Measurements from ENCODE around the gene OR1J2. TPM values are rescaled to one million over a fixed set of nuclear protein-coding genes. Genes with fewer than 3 reads are reported as not detected.

Gene OR1J2
- total and polyA plus RNA-seq, 9 of the 15 experiments (the other 6 are each of a cell fraction or from before 2014, with no cell fraction given) = not detected

DNA sequence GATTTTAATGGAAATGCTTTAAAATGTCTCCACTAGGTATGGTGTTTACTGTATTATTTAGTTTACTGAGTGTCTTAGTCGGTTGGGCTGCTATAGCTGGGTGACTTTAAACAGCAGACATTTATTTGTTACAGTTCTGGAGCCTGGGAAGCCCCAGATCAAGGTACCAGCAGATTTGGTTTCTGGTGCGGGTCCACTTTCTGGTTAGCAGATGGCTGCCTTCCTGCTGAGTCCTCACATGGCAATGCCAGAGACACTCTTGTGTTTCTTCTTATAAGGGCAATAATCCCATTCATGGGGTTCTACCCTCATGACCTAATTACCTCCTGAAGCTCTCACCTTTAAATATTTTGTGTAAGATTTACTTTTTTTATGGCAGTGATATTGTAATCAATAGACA is 7.6 kb downstream of the OR1J2 start:
- Histone ChIP-seq H4K20me1 (replicated peaks; ENCODE audit: control insufficient read depth, insufficient read depth, low read length) (no peaks in the 10 kb centered on the region), H3K4me1 (replicated peaks in 1 of 2; ENCODE audit: control insufficient read depth in 2 of 2, insufficient read depth in 2 of 2, low read length in 2 of 2) (no peaks in the 10 kb centered on the region), H3K9me3 (replicated peaks; ENCODE audit: control insufficient read depth, insufficient read depth, low read depth, low read length) (no peaks in the 10 kb centered on the region), H3K27me3 (ENCODE audit: control insufficient read depth in 2 of 2, insufficient read depth in 2 of 2, low read length in 2 of 2) (peaks cover 5 to 19% of the 10 kb centered on the region in 2 experiments; a peak in 4 of 5 replicates), H3K9me1 (ENCODE audit: control insufficient read depth, insufficient read depth, low read length) (no peaks in the 10 kb centered on the region), H2AFZ (ENCODE audit: low read depth, low read length) (no peak overlapping the region), H3K4me3 (no peak overlapping the region), H3K27ac (ENCODE audit: extremely low read depth, low read depth, low read length) (no peak overlapping the region), H3K79me2 (ENCODE audit: control insufficient read depth, insufficient read depth, low read length) (no peaks in the 10 kb centered on the region), H3K36me3 (ENCODE audit: control insufficient read depth, insufficient read depth, low read length) (no peaks in the 10 kb centered on the region), H3K9ac (ENCODE audit: insufficient read depth in 1 of 2, low read depth in 2 of 2, low read length in 2 of 2) (no peak overlapping the region), H3K4me2 (ENCODE audit: insufficient read depth, low read length) (no peak overlapping the region)
- no peak for FAIRE-seq
- in situ Hi-C loops (cut with MboI) (no loop called here), intact Hi-C loops (cut with micrococcal nuclease) (no loop called here)
- ChIA-PET CTCF (ENCODE audit: low intra/inter-chr PET ratio) (no interaction called here), POLR2A (no interaction called here)
- BruUV-seq (replicated peaks) = no TSS peak
- 0% methylated on average over 2 of the region's 2 CpGs for WGBS (ENCODE audit: insufficient coverage, low coverage, missing lambda C conversion rate)
- ATAC-seq = no peak
- DNase-seq (ENCODE audit: extremely low read depth in 1 of 4, low spot score in 3 of 4) = no peak
- TF ChIP-seq, protein P1, sequence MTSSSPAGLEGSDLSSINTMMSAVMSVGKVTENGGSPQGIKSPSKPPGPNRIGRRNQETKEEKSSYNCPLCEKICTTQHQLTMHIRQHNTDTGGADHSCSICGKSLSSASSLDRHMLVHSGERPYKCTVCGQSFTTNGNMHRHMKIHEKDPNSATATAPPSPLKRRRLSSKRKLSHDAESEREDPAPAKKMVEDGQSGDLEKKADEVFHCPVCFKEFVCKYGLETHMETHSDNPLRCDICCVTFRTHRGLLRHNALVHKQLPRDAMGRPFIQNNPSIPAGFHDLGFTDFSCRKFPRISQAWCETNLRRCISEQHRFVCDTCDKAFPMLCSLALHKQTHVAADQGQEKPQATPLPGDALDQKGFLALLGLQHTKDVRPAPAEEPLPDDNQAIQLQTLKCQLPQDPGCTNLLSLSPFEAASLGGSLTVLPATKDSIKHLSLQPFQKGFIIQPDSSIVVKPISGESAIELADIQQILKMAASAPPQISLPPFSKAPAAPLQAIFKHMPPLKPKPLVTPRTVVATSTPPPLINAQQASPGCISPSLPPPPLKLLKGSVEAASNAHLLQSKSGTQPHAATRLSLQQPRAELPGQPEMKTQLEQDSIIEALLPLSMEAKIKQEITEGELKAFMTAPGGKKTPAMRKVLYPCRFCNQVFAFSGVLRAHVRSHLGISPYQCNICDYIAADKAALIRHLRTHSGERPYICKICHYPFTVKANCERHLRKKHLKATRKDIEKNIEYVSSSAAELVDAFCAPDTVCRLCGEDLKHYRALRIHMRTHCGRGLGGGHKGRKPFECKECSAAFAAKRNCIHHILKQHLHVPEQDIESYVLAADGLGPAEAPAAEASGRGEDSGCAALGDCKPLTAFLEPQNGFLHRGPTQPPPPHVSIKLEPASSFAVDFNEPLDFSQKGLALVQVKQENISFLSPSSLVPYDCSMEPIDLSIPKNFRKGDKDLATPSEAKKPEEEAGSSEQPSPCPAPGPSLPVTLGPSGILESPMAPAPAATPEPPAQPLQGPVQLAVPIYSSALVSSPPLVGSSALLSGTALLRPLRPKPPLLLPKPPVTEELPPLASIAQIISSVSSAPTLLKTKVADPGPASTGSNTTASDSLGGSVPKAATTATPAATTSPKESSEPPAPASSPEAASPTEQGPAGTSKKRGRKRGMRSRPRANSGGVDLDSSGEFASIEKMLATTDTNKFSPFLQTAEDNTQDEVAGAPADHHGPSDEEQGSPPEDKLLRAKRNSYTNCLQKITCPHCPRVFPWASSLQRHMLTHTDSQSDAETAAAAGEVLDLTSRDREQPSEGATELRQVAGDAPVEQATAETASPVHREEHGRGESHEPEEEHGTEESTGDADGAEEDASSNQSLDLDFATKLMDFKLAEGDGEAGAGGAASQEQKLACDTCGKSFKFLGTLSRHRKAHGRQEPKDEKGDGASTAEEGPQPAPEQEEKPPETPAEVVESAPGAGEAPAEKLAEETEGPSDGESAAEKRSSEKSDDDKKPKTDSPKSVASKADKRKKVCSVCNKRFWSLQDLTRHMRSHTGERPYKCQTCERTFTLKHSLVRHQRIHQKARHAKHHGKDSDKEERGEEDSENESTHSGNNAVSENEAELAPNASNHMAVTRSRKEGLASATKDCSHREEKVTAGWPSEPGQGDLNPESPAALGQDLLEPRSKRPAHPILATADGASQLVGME (CRISPR knock-in tag; IDR thresholded peaks at IDR 0.05) = no peak
- no peak for TF ChIP-seq ZNF133 (CRISPR knock-in tag; IDR thresholded peaks at IDR 0.05)
- TF ChIP-seq, protein P2, sequence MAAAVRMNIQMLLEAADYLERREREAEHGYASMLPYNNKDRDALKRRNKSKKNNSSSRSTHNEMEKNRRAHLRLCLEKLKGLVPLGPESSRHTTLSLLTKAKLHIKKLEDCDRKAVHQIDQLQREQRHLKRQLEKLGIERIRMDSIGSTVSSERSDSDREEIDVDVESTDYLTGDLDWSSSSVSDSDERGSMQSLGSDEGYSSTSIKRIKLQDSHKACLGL (CRISPR knock-in tag; IDR thresholded peaks at IDR 0.05; ENCODE audit: borderline replicate concordance, poor library complexity, severe bottlenecking) = no peak
- TF ChIP-seq SIN3A (IDR thresholded peaks at IDR 0.05; ENCODE audit: borderline replicate concordance in 2 of 2, control insufficient read depth in 1 of 2, low read depth in 2 of 2, low read length in 2 of 2) = no peak
- TF ChIP-seq ZNF830 (CRISPR knock-in tag; IDR thresholded peaks at IDR 0.05) = no peak
- TF ChIP-seq PRPF4 (IDR thresholded peaks at IDR 0.05; ENCODE audit: insufficient read depth, low read depth, low read length, poor library complexity, severe bottlenecking) = no peak
- TF ChIP-seq, protein P3, sequence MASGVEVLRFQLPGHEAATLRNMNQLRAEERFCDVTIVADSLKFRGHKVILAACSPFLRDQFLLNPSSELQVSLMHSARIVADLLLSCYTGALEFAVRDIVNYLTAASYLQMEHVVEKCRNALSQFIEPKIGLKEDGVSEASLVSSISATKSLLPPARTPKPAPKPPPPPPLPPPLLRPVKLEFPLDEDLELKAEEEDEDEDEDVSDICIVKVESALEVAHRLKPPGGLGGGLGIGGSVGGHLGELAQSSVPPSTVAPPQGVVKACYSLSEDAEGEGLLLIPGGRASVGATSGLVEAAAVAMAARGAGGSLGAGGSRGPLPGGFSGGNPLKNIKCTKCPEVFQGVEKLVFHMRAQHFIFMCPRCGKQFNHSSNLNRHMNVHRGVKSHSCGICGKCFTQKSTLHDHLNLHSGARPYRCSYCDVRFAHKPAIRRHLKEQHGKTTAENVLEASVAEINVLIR (CRISPR knock-in tag; IDR thresholded peaks at IDR 0.05) = no peak
- no peak for TF ChIP-seq CEBPZ (IDR thresholded peaks at IDR 0.05; ENCODE audit: borderline replicate concordance, low read depth, low read length)
- TF ChIP-seq DIDO1 (tag; IDR thresholded peaks at IDR 0.05; ENCODE audit: low read depth) = no peak
- no peak for TF ChIP-seq MXI1 (IDR thresholded peaks at IDR 0.05; ENCODE audit: low read depth, low read length)

Measured in K562 (cell line).